HG03439 (cell line): ENCODE measurements around the gene METTL24.

Experiments
- ATAC-seq: cut with Tn5 transposase; IDR thresholded peaks from one replicate; pipeline ENCODE4 v1.9.1; 2021; ENCODE audit warnings: mild to moderate bottlenecking, moderate library complexity; ENCODE audit not compliant: unreplicated experiment

METTL24 gene

GRCh38 chr6:110338820-110339470 lies 19.2 kb downstream of the METTL24 start:
- no peak for ATAC-seq

DNA sequence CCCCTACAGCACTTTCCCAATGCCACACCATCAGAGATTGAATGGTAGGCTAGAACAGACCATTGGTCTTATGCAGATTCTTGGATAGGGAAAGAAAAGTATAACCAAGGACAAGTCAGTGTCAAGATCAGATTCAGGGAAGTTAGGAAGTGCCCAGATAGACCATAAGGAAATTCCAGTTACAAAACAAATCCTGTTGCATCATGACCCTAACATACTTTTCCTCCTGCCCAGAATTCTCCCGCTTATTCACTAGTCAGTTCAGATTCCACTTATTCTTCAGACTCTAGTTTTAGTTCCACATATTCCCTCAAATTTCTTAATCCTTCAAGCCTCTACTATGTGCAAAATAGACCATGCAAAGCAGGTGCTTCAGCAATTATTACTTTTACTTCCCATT lies 20.7 kb downstream of the METTL24 start:
- no peak for ATAC-seq

DNA sequence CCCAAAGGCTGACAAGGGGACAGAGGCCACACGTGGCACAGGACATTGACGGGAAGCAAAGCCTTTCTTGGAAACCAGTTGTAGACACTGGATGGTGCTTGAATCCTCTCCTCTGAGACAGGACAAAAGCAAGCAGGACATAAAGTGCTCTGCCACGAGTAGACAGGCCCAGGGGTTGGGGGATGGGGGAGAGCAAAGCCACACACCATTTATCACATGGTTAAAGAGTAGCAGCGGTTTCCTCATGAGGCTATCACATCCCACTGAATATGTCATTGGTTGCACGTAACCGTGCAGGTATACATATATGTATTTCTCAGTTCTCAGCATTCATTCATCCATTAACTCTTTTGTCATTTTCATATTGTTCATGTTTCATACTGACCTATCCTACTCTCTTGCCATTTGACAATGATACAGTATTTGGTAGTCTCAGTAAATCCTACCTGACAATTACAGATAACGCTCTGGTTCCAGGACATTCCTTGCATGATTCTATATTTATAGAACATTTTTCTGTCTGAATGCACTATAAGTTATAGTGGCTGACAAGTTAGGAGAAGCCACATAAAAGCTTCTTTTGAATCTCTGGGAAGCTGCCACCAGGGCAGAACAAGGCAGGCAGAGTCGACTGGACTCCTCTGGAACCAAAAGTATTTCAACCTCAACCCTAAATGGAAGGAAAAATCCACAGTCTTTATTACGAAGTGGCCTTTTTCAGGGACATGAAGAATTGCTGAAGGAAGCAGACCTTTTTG lies 23.5 kb downstream of the METTL24 start:
- ATAC-seq = no peak

GRCh38 chr6:110332281-110332680 lies 25.9 kb downstream of the METTL24 start:
- ATAC-seq = no peak

DNA sequence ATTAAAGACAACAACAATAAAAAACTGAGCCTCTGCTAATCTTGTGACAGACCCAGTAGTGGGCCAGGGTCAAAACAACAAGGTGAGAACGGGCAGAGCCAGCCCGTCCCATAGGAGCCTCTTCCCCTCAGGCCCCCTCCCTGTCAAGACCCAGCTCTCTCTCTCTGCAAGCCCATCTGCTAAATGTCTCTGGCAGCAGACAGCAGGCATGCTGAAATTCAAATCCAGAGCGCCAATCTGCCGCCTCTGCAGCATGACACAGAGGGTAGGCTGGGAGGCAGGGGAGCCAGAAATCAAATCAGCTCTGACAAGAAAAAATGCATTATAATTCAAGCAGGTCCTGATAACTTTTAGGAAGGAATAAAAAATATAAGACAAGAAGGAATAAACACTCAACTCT lies 26.3 kb downstream of the METTL24 start:
- ATAC-seq = no peak

- ATAC-seq = no peak
Observed at GRCh38 chr6:110331390-110331789, 26.8 kb downstream of the METTL24 start.

GRCh38 chr6:110329714-110330436 lies 28.3 kb downstream of the METTL24 start:
- no peak for ATAC-seq

- ATAC-seq = no peak
Observed at GRCh38 chr6:110329348-110329713, 28.8 kb downstream of the METTL24 start.

DNA sequence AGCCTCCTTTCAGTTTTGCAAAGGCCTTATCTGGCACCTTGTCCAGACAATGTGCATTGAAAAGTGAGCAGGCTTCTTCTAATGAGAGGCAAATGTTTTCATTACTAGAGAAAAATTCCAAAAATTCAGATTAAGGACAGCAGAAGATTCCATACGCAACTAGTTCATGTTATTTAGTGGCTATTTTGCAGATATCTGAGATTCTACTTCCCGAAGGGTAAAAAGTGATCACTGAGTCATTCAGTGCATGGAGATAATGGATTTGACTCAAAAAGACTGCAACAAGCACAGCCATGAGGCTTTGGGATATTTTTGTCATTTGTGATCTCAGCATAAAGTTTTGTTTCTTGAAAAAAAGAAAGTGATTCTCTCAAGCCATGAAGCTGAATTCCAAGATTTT lies 29.9 kb downstream of the METTL24 start:
- ATAC-seq = no peak

GRCh38 chr6:110327391-110327790 lies 30.8 kb downstream of the METTL24 start:
- no peak for ATAC-seq

- no peak for ATAC-seq
Observed at GRCh38 chr6:110326609-110327008, 31.5 kb downstream of the METTL24 start.

DNA sequence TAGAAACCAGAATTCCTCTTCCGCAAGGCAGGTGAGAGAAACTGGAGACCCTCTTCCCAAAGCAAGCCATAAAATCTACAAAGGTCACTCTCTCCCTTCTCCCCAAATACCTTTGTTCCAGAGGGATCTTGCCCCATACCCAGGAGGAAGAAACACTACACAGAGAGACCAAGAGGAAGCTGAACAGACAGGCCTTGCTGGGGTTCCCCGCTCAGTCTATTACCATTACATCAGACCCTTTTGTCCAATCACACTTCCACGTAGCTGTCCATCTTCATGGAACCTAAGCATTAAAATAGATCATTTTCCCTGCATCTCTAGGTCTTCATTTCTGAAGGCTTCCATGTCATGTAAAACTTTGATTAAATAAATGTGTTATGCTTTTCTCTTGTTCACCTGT lies 32.1 kb downstream of the METTL24 start:
- ATAC-seq = no peak

DNA sequence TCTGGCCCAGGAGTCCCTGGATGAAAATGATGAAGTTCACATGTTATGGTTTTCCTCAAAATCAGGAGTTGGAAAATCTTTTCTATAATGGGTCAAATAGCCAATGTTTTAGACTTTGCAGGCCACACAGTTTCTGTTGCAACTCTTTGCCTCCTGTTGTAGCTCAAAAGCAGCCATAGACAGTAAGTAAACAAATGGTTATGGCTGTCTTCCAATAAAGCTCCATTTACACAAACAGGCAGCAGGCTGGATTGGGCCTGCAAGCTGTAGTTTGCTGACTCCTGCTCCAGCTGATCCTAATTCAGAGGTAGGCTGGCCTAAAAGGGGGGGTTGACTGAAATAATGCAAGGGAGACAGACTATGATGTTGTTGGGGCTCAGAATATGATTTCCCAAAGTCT lies 33.0 kb downstream of the METTL24 start:
- no peak for ATAC-seq

DNA sequence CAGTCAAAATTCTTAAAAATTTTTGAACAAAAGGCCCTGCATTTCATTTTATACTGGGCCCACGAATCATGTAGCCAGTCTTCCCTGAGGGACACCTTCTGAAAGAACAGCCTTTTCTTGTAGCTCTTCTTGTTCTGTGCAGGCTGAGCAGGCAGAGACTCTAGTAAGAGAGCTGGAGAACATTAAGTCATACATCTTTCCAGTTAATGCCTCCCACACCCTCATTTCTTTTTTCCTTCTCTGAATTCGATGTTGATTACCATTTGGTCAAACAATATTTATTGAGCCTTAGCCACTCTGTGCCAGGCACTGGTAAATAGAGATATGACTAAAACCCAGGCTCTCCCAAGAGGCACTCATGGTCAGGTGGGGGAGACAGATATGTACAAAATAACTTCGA lies 33.6 kb downstream of the METTL24 start:
- ATAC-seq = no peak

- ATAC-seq = no peak
Observed at GRCh38 chr6:110323258-110323657, 34.9 kb downstream of the METTL24 start.

DNA sequence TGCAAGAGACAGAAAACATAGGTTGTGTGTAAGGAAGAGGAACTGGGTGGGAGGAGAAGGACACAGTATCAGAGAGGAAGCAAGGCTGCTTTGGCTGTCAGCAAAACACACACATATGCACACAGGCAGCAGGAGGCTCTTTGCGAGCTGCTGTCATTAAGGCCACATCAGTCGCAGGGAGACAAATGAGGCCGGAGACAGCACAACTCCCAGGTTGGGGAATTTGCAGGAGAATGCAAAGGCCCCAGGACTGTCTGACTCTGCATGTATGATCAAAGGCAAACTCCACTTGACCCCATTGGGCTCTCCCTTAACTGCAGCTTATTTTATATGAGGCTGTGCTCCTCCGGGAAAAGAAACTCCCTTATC lies 35.3 kb downstream of the METTL24 start:
- ATAC-seq = no peak

DNA sequence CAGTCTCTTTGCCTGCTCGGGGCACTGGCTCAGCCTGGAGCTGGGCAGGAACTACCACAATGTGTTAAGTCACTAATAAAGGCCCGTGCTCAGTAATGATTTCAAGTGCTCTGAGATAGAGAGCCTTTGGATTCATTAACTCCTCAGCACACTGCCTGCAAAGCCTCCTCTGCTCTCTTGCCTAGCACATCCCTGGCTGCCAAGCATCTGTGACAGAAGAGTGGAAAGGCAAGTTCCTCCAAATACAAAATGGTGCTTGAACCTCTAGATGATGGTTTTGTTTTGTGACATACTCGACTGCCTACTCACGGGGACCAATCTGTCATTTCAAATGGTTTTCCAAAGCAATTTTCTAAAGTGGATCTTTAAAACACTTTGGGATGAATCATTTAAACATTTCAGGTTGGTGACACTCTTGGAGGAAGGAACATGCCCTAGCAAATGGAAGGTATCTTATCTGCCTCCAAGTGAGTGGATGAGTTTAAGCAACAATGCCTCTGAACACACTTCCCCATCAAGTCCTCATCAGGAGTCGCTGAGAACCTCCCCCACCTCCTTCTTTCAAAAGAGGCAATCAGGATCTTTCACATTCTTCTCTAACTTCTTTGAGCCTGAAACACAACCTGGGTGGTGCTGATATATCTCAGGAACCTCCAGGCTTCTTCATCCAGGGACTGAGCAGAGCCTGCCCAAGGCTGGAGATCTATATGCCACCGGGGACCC lies 35.8 kb downstream of the METTL24 start:
- ATAC-seq = no peak

DNA sequence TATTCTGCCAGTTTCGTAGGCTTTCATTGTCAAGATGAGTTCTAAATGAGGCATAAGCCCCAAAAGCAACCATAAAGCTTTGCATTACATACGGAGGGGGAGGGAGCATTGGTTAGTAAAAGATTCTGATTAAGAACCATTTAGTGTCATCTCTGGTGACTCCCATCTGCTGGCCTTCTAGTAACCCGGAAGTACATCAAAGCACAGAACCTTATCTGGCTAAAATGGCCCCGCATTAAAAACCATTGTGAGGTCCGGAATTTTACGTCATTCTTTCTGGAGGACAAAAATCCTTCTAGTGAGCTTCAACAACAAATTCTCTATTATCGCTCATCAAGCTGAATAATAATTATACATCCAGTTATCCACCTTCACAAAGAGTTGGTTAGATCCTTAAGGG lies 37.8 kb downstream of the METTL24 start:
- no peak for ATAC-seq

DNA sequence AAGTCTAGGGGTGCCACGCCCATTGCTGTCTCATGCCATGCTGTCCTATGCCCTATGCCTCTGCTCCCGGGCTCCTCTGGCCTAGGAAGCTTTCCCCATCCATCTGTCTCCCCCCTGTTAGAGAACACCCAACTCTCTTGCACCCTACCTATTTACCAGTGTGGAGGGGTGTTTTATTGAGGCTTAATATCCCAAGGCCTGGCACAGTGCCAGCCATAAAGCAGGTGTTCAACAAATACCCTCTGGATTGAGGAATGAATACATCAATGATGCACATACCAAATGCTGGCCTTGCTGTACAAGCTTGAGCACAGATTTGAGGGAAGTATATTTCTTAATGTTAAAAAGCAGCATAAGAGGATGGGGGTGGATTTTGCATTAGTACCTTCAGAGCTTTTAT lies 38.3 kb downstream of the METTL24 start:
- ATAC-seq = no peak

GRCh38 chr6:110319381-110319780 lies 38.8 kb downstream of the METTL24 start:
- ATAC-seq = no peak

DNA sequence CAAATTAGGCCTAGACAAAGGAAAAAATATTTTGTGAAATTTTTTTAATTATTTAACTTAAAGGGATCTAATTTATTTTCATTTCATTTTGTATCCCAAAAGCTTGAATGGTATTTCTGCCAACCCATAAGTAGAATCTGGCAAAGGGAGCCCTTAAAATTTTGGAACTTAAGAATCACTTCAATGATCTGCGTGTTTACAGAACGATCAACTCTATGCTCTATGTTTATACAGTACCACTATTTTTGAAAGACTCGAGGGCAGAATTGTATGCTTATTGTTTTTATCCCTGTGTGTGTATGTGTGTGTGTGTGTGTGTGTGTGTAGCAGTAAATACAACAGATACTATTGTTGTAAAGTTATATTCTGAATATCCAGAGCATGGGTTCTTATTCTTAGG lies 39.2 kb downstream of the METTL24 start:
- ATAC-seq = no peak

DNA sequence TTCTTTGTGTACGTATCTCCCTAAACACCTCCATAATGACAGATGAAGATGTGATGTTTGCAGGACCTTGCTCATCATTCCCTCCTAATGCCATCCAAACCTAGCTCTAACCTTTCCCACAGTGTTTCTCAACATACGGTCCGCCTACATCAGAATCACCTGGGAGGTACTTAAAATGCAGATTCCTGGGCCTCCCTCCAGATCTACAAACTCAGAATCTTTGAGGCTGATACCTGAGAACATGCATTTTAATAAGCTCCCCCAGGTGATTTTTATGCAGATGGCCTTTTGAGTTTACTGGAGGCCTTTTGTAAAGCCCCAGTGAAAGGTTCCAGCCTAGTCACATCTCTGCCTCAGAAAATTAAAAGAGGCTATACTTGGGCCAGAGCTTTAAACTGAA lies 40.5 kb downstream of the METTL24 start:
- no peak for ATAC-seq
